ENCODE results near the gene CTNND2. TPM values are rescaled to one million over a fixed set of nuclear protein-coding genes. Genes with fewer than 3 reads are reported as not detected.

CTNND2 gene
- total RNA-seq, 4 donors from 2014 or later = 0.22 to 2.8 (median 0.39) TPM

- H3K4me3 ChIP-seq (replicated peaks in 1 of 3) = no peak overlapping the region
- H3K27me3 ChIP-seq = peaks cover 12% of the 10 kb centered on the region
- TF ChIP-seq POLR2A (IDR thresholded peaks at IDR 0.05) (no peak), CTCF (IDR thresholded peaks at IDR 0.05) (no peak)
- 94 to 97% methylated on average over 6 of the region's 6 CpGs for WGBS, 2 donors
- intact Hi-C loops (cut with DNase I) = no loop called here
- H3K27ac ChIP-seq = no peak overlapping the region
- no peaks in the 10 kb centered on the region for H3K36me3 ChIP-seq
- no peak for DNase-seq
- H3K9me3 ChIP-seq = no peaks in the 10 kb centered on the region
- peaks cover 0 to 2% of the 10 kb centered on the region in 2 donors for H3K4me1 ChIP-seq
Measured at GRCh38 chr5:11390291-11390767, 513.9 kb downstream of the CTNND2 start.

GRCh38 chr5:11387382-11387781 is 516.9 kb downstream of the CTNND2 start:
- peaks cover 0 to 8% of the 10 kb centered on the region in 2 donors for H3K4me1 ChIP-seq
- WGBS, 2 donors = 85 to 86% methylated on average over 3 of the region's 3 CpGs
- intact Hi-C loops (cut with DNase I) = no loop called here
- no peak for DNase-seq
- peaks cover 12% of the 10 kb centered on the region for H3K27me3 ChIP-seq
- TF ChIP-seq CTCF (IDR thresholded peaks at IDR 0.05) (no peak), POLR2A (IDR thresholded peaks at IDR 0.05) (no peak)
- H3K27ac ChIP-seq = no peak overlapping the region
- H3K4me3 ChIP-seq (replicated peaks in 1 of 3) = no peak overlapping the region
- H3K36me3 ChIP-seq = no peaks in the 10 kb centered on the region
- H3K9me3 ChIP-seq = no peaks in the 10 kb centered on the region

- intact Hi-C loops (cut with DNase I) = no loop called here
- peaks cover 0 to 8% of the 10 kb centered on the region in 2 donors for H3K4me1 ChIP-seq
- TF ChIP-seq POLR2A (IDR thresholded peaks at IDR 0.05) (no peak), CTCF (IDR thresholded peaks at IDR 0.05) (no peak)
- peaks cover 12% of the 10 kb centered on the region for H3K27me3 ChIP-seq
- H3K4me3 ChIP-seq (replicated peaks in 1 of 3) = no peak overlapping the region
- no peak overlapping the region for H3K27ac ChIP-seq
- DNase-seq = no peak
- WGBS, 2 donors = 55 to 67% methylated on average over 2 of the region's 2 CpGs
- no peaks in the 10 kb centered on the region for H3K9me3 ChIP-seq
- no peaks in the 10 kb centered on the region for H3K36me3 ChIP-seq
Measured at GRCh38 chr5:11386398-11386797, 517.8 kb downstream of the CTNND2 start.

GRCh38 chr5:11385901-11386293 is 518.3 kb downstream of the CTNND2 start:
- TF ChIP-seq POLR2A (IDR thresholded peaks at IDR 0.05) (no peak), CTCF (IDR thresholded peaks at IDR 0.05) (no peak)
- Histone ChIP-seq H3K36me3 (no peaks in the 10 kb centered on the region), H3K4me3 (replicated peaks in 1 of 3) (no peak overlapping the region), H3K27ac (no peak overlapping the region), H3K4me1 (peaks cover 0 to 8% of the 10 kb centered on the region in 2 donors), H3K9me3 (no peaks in the 10 kb centered on the region), H3K27me3 (peaks cover 12% of the 10 kb centered on the region)
- intact Hi-C loops (cut with DNase I) = no loop called here
- WGBS, 2 donors = 19 to 24% methylated on average over 3 of the region's 3 CpGs
- no peak for DNase-seq

- TF ChIP-seq CTCF (IDR thresholded peaks at IDR 0.05) = no peak
- no peak for TF ChIP-seq POLR2A (IDR thresholded peaks at IDR 0.05)
- Histone ChIP-seq H3K9me3 (no peaks in the 10 kb centered on the region), H3K4me1 (peaks cover 0 to 8% of the 10 kb centered on the region in 2 donors), H3K27ac (no peak overlapping the region), H3K4me3 (replicated peaks in 1 of 3) (no peak overlapping the region), H3K27me3 (peaks cover 12% of the 10 kb centered on the region), H3K36me3 (no peaks in the 10 kb centered on the region)
- 11 to 13% methylated on average over 15 to 17 of the region's 33 CpGs for WGBS, 2 donors
- no peak for DNase-seq
- intact Hi-C loops (cut with DNase I) = no loop called here
Measured at GRCh38 chr5:11385251-11385900, 518.9 kb downstream of the CTNND2 start.

Measured in thyroid gland (tissue), 4 donors.